Suprapubic skin (tissue), 4 donors: ENCODE measurements around the gene ERAS. TPM values are rescaled to one million over a fixed set of nuclear protein-coding genes. Genes with fewer than 3 reads are reported as not detected.

Source experiments
- DNase-seq, 2 donors: peaks; one replicate each; pipeline ENCODE4 v3.0.0-alpha.2; 2019; ENCODE audit warnings: low spot score in 2 of 2
- H3K27ac ChIP-seq: fragments of 200-600 bp; sonication (generic); one replicate; pipeline ENCODE4 v1.5.1; 2019
- H3K27me3 ChIP-seq: fragments of 200-600 bp; sonication (generic); one replicate; pipeline ENCODE4 v1.5.1; 2019
- H3K36me3 ChIP-seq: fragments of 200-600 bp; sonication (generic); one replicate; pipeline ENCODE4 v1.5.1; 2019
- H3K4me1 ChIP-seq: fragments of 200-600 bp; sonication (generic); one replicate; pipeline ENCODE4 v1.5.1; 2019
- H3K4me3 ChIP-seq: fragments of 200-600 bp; sonication (generic); one replicate; pipeline ENCODE4 v1.5.1; 2019; ENCODE audit warnings: mild to moderate bottlenecking
- H3K9me3 ChIP-seq: fragments of 200-600 bp; sonication (generic); one replicate; pipeline ENCODE4 v1.5.1; 2019
- EP300 ChIP-seq: sonication (generic); formaldehyde crosslinking; IDR thresholded peaks from one replicate; pipeline ENCODE4 v1.6.1; 2017; ENCODE audit warnings: antibody characterized with exemption
- POLR2A ChIP-seq, 2 donors: fragments of 450-650 bp; IDR thresholded peaks; one replicate each; pipeline ENCODE4 v1.6.1; 2017; ENCODE audit warnings: antibody characterized with exemption in 2 of 2, mild to moderate bottlenecking in 2 of 2, moderate library complexity in 2 of 2
- POLR2AphosphoS5 ChIP-seq, 3 donors: sonication (generic); formaldehyde crosslinking; IDR thresholded peaks; one replicate each; pipeline ENCODE4 v1.6.1; 2017; ENCODE audit warnings: antibody characterized with exemption in 3 of 3
- WGBS: methylation state at CpG from one replicate; pipeline ENCODE4 v1.1.5; 2018; 5-methylcytosine and 5-hydroxymethylcytosine counted together
- total RNA-seq, 4 donors: library from RNA; depleted of rRNA; stranded (reverse); fragments of >200 nt; gene quantifications; one replicate each; pipeline ENCODE4 v1.1.0, GENCODE V29; 2016
- TF ChIP-seq, protein P1 (sequence below), 2 donors: fragments of 200-600 bp in 1 of 2; fragments of 450-650 bp in 1 of 2; sonication (generic) in 1 of 2; IDR thresholded peaks; one replicate each; pipeline ENCODE4 v1.5.1; 2016 to 2019; ENCODE audit warnings: antibody characterized with exemption in 2 of 2, mild to moderate bottlenecking in 1 of 2, moderate library complexity in 1 of 2

Gene ERAS
- total RNA-seq, 4 donors from 2014 or later = not detected

DNA sequence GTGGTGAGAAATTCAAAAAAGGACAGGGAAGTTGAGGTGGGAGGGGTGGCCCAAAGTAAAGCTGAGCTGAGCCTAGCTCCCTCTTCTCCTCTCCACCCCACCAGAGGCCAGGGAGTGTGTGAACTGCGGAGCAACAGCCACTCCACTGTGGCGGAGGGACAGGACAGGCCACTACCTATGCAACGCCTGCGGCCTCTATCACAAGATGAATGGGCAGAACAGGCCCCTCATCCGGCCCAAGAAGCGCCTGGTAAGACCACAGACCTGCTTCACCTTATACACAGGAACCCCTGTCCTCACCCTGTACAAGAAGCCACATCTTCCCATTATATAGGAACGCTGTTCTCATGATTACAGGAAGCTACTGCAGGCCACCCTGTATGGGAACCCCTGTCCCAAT is 34.1 kb upstream of the ERAS start:
- H3K4me1 ChIP-seq = no peaks in the 10 kb centered on the region
- H3K9me3 ChIP-seq = no peaks in the 10 kb centered on the region
- H3K4me3 ChIP-seq = no peak overlapping the region
- 57% methylated on average over 7 of the region's 7 CpGs for WGBS
- H3K27me3 ChIP-seq = no peaks in the 10 kb centered on the region
- no peak overlapping the region for H3K27ac ChIP-seq
- no peaks in the 10 kb centered on the region for H3K36me3 ChIP-seq
- no peak for DNase-seq
- TF ChIP-seq, protein P1, sequence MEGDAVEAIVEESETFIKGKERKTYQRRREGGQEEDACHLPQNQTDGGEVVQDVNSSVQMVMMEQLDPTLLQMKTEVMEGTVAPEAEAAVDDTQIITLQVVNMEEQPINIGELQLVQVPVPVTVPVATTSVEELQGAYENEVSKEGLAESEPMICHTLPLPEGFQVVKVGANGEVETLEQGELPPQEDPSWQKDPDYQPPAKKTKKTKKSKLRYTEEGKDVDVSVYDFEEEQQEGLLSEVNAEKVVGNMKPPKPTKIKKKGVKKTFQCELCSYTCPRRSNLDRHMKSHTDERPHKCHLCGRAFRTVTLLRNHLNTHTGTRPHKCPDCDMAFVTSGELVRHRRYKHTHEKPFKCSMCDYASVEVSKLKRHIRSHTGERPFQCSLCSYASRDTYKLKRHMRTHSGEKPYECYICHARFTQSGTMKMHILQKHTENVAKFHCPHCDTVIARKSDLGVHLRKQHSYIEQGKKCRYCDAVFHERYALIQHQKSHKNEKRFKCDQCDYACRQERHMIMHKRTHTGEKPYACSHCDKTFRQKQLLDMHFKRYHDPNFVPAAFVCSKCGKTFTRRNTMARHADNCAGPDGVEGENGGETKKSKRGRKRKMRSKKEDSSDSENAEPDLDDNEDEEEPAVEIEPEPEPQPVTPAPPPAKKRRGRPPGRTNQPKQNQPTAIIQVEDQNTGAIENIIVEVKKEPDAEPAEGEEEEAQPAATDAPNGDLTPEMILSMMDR (IDR thresholded peaks at IDR 0.05) = no peak
- TF ChIP-seq POLR2AphosphoS5 (IDR thresholded peaks at IDR 0.05) (no peak), POLR2A (IDR thresholded peaks at IDR 0.05) (no peak), EP300 (no peak)

- no peaks in the 10 kb centered on the region for H3K9me3 ChIP-seq
- no peak for DNase-seq
- no peaks in the 10 kb centered on the region for H3K36me3 ChIP-seq
- no peak overlapping the region for H3K27ac ChIP-seq
- no peaks in the 10 kb centered on the region for H3K27me3 ChIP-seq
- H3K4me1 ChIP-seq = no peaks in the 10 kb centered on the region
- 84% methylated on average over 4 of the region's 4 CpGs for WGBS
- TF ChIP-seq POLR2AphosphoS5 (IDR thresholded peaks at IDR 0.05) (no peak), POLR2A (IDR thresholded peaks at IDR 0.05) (no peak), EP300 (no peak)
- TF ChIP-seq, protein P1 (IDR thresholded peaks at IDR 0.05) = no peak
- no peak overlapping the region for H3K4me3 ChIP-seq
Measured at GRCh38 chrX:48793935-48794334, 32.4 kb upstream of the ERAS start.

GRCh38 chrX:48794340-48794910 is 31.9 kb upstream of the ERAS start:
- Histone ChIP-seq H3K27me3 (no peaks in the 10 kb centered on the region), H3K9me3 (no peaks in the 10 kb centered on the region), H3K27ac (no peak overlapping the region), H3K36me3 (no peaks in the 10 kb centered on the region), H3K4me1 (no peaks in the 10 kb centered on the region), H3K4me3 (no peak overlapping the region)
- WGBS = 86% methylated on average over 12 of the region's 12 CpGs
- DNase-seq = no peak
- TF ChIP-seq, protein P1 (IDR thresholded peaks at IDR 0.05) = no peak
- TF ChIP-seq POLR2A (IDR thresholded peaks at IDR 0.05) = no peak
- TF ChIP-seq POLR2AphosphoS5 (IDR thresholded peaks at IDR 0.05) = no peak
- TF ChIP-seq EP300 = no peak

DNA sequence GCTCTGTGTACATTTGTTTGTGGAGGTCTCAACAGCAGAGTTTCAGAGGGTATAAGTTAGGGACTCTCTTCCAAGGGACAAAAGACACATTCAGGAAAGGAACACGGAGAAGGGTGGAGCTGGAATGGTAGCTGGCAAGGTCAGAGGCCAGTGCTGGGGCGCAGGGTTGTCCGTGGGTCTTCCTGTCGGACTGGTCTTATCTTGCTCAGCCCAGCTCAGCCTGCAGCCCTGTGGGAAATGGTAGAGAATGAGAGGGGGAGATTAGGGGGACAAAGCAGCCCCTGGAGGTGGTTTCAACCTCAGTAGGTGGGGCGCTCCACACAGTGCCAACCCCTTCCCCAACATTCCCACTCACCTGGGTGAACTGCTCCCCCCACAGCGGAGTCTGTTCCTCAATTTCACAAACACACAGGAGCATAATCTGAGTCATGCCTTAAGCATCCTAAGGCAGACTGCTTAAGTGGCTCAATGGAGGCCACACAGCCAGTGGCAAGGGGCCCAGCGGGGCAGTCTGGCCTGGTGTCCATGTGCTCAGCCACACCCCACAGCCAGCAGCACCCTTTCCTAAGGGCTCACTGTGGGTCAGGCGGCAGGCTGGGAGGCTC is 31.3 kb upstream of the ERAS start:
- Histone ChIP-seq H3K36me3 (no peaks in the 10 kb centered on the region), H3K27me3 (no peaks in the 10 kb centered on the region), H3K27ac (no peak overlapping the region), H3K9me3 (no peaks in the 10 kb centered on the region), H3K4me3 (no peak overlapping the region), H3K4me1 (no peaks in the 10 kb centered on the region)
- WGBS = 58% methylated on average over 7 of the region's 8 CpGs
- no peak for DNase-seq
- TF ChIP-seq EP300 (no peak), POLR2AphosphoS5 (IDR thresholded peaks at IDR 0.05) (no peak), POLR2A (IDR thresholded peaks at IDR 0.05) (no peak)
- TF ChIP-seq, protein P1 (IDR thresholded peaks at IDR 0.05) = no peak

DNA sequence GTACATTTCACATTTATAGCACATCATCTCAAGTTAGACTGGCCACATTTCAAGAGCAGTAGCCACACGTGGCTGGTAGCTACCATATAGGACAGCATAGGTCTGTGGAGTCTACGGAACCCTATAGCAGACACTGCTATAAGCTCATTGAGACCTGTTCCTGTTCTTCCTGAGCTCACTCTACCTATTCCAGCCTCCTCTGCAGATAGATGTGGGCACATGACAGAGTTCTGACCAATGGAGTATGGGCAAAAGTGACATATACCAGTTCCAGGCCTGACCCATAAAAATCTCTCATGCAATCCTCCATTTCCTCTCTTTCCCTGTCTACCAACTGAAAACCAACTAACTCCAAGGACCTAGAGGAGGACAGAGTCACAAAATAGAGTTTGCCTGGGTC is 28.0 kb upstream of the ERAS start:
- H3K27me3 ChIP-seq = no peaks in the 10 kb centered on the region
- H3K4me3 ChIP-seq = no peak overlapping the region
- 82% methylated on average over 2 of the region's 2 CpGs for WGBS
- no peaks in the 10 kb centered on the region for H3K36me3 ChIP-seq
- peaks cover 8% of the 10 kb centered on the region for H3K4me1 ChIP-seq
- TF ChIP-seq POLR2AphosphoS5 (IDR thresholded peaks at IDR 0.05) = no peak
- TF ChIP-seq, protein P1 (IDR thresholded peaks at IDR 0.05) = no peak
- TF ChIP-seq POLR2A (IDR thresholded peaks at IDR 0.05) = no peak
- TF ChIP-seq EP300 = no peak
- no peak for DNase-seq
- no peaks in the 10 kb centered on the region for H3K9me3 ChIP-seq
- no peak overlapping the region for H3K27ac ChIP-seq
